PFSK-1 (cell line): ENCODE results near the gene ST8SIA4.

Experiments
- FOXP2 ChIP-seq: optimal IDR thresholded peaks from 2 replicates; pipeline ENCODE3; 2011; ENCODE audit warnings: borderline replicate concordance, control low read depth, inconsistent platforms; ENCODE audit not compliant: insufficient read depth; ENCODE audit errors: extremely low read length, extremely low read depth
- POLR2AphosphoS5 ChIP-seq: IDR thresholded peaks from 2 replicates; pipeline ENCODE4 v1.6.1; 2012; ENCODE audit warnings: low read depth, mild to moderate bottlenecking, control low read depth, low read length, moderate library complexity
- REST ChIP-seq, 2 experiments: IDR thresholded peaks; 2 replicates each; pipeline versions ENCODE4 v1.6.1 to v1.8.0; 2011 to 2012; ENCODE audit warnings: low read depth in 2 of 2, low read length in 2 of 2, control low read depth in 1 of 2, inconsistent platforms in 1 of 2, mild to moderate bottlenecking in 1 of 2, moderate library complexity in 1 of 2; ENCODE audit not compliant: insufficient read depth in 1 of 2
- SIN3A ChIP-seq: IDR thresholded peaks from 2 replicates; pipeline ENCODE4 v1.6.1; 2012; ENCODE audit warnings: mild to moderate bottlenecking, low read length, moderate library complexity, borderline replicate concordance; ENCODE audit not compliant: insufficient read depth
- TAF1 ChIP-seq: IDR thresholded peaks from 2 replicates; pipeline ENCODE4 v1.6.1; 2012; ENCODE audit warnings: low read length, control low read depth, borderline replicate concordance; ENCODE audit not compliant: insufficient read depth

The ST8SIA4 gene

GRCh38 chr5:100792781-100793180 is 110.3 kb downstream of the ST8SIA4 start:
- TF ChIP-seq FOXP2 (no peak), TAF1 (no peak), REST (IDR thresholded peaks at IDR 0.05; ENCODE audit: insufficient read depth in 1 of 2, low read depth in 2 of 2, low read length in 2 of 2) (no peak), POLR2AphosphoS5 (no peak), SIN3A (no peak)

DNA sequence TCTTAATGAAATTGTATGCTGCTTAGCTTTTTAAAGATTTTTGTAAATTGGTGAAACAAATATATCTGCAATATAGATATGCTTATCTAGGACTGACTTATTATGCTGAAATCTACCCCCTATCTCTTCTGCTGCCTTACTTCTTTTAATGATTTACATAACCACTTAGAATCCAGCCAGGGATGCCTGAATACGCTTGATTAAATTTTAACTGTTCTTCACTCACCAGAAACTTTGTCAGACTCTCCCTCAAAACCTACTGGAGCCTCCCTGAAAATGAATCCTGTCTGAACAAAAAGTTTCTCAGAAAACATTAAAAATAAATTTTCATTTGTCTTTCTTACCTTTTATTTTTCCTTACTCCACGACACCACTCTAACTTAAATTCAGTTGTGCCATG is 111.7 kb downstream of the ST8SIA4 start:
- TF ChIP-seq FOXP2, result no peak

DNA sequence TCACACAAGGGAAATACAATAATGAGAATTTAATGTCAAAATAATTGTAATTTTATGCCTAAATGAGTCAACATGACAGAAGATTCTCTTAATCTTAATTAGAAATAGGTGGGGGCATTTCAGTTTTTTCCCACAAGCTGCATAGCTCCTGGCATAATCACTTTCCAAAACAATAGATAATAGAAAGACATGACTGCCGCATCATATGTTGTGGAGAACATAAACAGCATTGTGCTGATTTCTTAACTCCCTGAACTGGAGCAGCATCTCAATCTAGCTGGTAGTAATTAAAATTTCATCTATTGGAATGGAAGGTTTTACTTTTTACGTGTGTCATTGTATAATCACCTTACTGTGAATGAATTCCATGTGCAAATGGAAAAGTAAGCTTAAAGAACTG is 112.1 kb downstream of the ST8SIA4 start:
- TF ChIP-seq REST (IDR thresholded peaks at IDR 0.05; ENCODE audit: insufficient read depth in 1 of 2, low read depth in 2 of 2, low read length in 2 of 2) (no peak), SIN3A (no peak), POLR2AphosphoS5 (no peak), FOXP2 (no peak), TAF1 (no peak)

- TF ChIP-seq POLR2AphosphoS5 (no peak), SIN3A (no peak), TAF1 (no peak), FOXP2 (no peak), REST (IDR thresholded peaks at IDR 0.05; ENCODE audit: insufficient read depth in 1 of 2, low read depth in 2 of 2, low read length in 2 of 2) (no peak)
These were observed 112.9 kb downstream of the ST8SIA4 start for GRCh38 chr5:100790170-100790665.

DNA sequence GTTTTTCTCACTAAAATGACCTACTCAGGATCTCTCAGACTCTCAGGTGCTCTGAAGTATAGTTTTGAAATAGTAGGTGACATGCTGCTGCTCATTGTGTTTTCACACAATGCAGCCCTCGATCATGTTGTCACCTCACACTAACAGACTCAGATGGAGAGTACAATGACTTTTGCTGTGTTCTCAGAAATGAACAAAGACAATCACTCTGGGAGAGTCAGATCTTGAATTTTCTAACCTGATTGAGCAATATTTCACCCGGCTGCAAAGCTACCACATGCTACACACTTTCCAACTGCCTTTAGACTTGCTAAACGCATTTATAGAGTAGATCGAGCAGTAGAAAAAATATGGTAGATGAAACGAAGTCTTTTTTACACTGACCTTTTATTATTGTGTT is 113.4 kb downstream of the ST8SIA4 start:
- TF ChIP-seq REST (IDR thresholded peaks at IDR 0.05; ENCODE audit: insufficient read depth in 1 of 2, low read depth in 2 of 2, low read length in 2 of 2) (no peak), SIN3A (no peak), POLR2AphosphoS5 (no peak), FOXP2 (no peak), TAF1 (no peak)
